Left renal cortex interstitium (tissue), 4 donors: ENCODE results near the gene C13orf42. TPM values are rescaled to one million over a fixed set of nuclear protein-coding genes. Genes with fewer than 3 reads are reported as not detected.
"Not testable (repeated sequence)": the region's sequence is repeated elsewhere in the genome, so short reads cannot be mapped to it uniquely, and the experiment has no call there.

Experiments used
- DNase-seq, 4 donors: peaks; one replicate each; pipeline ENCODE4 v3.0.0-alpha.2; 2013; ENCODE audit warnings: low read depth in 4 of 4, low spot score in 2 of 4, missing footprints in 1 of 4
- polyA plus RNA-seq, 4 donors: library from polyadenylated mRNA; unstranded; fragments of 120-200 nt; gene quantifications; one replicate each; pipeline ENCODE4 v1.2.1, GENCODE V29; 2013; ENCODE audit not compliant: insufficient read length in 4 of 4

Gene C13orf42
- polyA plus RNA-seq, 4 donors, result 0.13 to 0.70 (median 0.47) TPM

DNA sequence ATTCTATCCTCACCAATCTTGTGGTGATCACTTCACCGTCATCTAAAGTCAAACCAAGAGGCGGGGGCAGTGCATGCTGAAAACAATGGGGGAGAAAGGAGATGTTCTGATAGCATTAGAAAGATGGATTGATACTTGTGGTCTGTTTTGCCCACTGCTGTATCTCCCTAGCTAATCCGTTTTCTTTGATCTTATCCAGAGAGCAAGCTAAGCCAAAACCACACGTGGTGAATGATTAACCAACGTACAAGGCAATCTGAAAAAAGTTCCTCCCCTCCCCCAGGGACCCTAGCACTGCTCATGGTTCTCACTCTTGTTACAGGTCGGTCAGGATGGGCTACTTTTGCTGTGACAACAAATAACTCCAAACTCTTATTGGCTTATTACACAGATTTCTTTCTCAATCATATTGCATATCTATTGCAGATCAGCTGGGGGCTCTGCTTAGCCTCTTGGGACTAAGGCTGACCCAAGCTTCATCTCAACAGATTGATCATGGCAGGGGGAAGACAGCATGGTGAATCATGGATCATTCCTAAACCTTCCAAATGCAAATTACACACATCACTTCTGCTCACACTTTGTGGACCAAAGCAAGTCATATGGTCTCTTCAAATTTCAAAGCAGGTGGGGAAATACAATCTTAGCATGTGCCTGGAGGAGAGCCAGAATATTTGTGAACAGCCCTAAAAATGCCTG is 11.9 kb upstream of the C13orf42 start:
- peak in 2 of 4 donors; percentile 16 to 33 for DNase-seq

DNA sequence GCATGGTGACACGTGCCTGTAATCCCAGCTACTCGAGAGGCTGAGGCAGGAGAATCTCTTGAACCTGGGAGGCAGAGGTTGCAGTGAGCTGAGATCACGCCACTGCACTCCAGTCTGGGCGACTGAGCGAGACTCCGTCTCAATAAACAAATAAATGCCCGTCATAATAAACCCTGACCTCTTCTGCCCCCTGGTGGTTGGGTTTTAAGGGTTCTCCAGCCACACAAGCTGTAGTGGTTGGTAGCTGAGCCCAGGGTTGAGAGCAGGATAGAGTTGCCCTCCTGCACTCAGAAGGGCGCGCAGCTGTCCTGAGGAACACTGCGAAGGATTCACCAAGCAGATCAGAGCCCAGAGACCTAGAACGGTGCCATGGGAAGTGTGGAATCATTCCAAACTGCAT is 9.8 kb upstream of the C13orf42 start:
- not testable (repeated sequence) for DNase-seq

DNA sequence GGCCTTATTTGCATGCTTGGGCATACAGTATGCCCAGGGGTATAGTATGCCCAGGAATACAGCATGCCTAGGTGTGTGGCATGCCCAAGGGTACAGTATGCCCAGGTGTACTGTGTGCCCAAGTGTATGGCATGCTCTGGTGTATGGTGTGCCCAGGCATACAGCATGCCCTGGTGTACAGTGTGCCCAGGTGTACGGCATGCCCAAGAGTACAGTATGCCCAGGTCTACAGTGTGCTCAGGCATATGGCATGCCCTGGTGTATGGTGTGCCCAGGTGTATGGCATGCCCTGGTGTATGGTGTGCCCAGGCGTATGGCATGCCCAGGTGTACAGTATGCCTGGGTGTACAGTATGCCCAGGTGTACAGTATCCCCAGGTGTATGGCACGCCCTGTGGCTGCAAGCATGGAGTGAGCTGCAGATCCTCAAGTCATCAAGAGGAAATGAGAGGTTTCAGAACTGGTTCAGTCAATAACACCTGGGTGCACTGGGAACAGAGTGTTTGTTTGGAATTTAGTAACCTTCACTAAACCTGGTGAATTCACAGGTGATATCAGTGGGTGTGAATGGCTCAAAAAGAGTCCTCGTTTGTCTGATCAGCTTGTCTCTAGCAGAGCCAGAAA is 7.8 kb upstream of the C13orf42 start:
- no peak for DNase-seq

DNA sequence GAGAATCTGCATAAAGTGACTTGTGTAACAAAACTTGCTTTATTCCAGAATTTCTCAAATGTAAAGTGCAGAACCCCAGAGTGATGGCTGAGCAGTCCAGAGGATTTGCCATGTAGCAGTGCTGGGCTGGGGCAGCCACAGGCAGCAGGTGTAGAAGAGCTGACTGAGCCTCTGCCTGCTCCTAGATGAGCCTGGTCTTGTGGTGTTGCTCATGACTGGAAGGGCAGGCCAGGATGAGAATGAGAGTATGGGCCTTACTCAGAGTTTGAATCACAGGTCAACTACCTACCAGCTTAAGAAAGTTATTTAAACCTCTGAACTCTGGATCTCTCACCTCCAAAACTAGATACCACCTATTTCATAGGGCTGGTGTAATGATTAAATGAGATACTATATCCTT is 2.9 kb upstream of the C13orf42 start:
- no peak for DNase-seq

DNA sequence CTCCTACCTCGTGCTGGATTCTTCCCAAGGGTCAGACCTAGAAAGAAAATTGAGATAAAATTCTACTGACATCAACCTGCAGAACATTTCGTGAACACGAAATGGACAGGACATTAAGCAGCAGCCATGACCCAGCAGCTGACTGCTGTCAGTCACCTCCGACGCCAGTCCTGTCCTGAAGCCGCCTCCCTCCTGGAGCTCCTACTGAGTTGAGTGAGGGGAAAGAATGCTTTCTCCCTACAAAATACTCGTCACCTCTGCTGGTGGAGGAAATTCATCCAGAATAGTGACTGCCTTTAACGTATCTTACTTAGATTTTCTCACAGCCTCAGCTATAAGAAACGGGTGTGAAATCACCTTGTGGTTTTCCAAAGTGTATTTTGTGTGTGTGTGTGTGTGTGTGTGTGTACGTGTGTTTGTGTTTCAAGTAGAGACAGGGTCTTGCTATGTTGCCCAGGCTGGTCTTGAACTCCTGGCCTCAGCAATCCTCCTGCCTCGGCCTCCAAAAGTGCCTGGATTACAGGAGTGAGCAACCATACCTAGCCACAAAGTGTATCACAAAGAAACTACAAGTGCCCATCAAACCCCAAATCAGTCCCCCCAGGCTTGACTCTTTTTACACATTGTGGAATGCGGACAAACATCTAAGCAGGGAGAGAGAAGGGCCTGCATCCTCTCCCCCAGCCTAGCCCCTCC is 2.3 kb upstream of the C13orf42 start:
- DNase-seq, result no peak

DNA sequence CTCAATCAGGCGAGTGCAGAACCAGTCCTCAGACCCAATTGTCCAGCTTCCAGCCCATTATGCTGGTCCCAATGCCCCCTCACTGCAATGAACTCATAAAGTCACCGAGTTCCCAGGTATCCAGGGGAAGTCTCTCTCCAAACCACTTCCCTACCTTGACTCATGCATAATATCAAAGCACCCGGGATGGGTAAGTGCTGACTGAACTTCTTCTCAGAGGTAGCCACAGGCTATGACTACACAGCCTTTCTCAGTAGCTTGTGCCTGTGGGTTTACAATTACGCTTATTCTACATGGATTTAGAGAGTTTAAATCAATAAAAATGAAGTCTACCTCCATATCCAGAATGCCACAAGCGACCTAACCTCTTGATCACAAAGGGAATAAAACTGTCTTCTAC is 1.7 kb upstream of the C13orf42 start:
- DNase-seq, result no peak

DNA sequence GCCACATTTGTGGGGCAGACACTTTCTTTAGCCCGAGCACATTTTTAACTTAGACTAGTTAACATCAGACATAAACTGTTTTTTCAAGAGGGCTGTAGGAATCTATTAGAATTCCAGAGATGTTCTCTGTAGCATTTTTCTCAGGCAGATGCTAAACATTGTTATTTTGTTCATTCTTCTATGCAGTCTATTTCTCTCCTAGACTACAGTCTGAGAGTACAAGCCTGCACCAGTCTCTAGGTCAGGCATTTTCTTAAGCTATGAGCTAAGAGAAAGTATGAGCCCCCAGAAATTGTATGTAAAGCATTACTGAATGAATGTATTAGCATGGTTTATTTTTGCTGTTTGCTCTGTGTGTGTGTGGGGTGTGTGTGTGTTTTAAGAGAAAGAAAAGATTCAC is 923 bp upstream of the C13orf42 start:
- DNase-seq, result no peak

DNA sequence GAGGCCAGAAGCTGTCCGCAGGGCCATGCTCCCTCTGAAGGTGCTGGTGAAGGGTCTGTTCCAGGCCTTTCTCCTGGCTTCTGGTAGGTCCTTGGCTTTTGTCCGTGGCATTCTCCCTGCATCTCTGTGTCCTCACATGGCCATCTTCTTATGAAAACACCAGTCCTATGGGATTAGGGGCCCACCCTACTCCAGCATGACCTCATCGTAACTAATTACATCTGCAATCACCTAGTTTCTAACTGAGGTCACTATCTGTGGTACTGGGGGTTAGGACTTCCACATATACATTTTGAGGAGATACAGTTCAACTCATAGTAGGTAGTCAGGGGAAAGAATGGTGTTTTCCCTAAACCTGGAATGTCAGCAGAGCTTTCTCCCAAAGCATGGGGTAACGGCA is 3.1 kb downstream of the C13orf42 start:
- DNase-seq, result no peak

DNA sequence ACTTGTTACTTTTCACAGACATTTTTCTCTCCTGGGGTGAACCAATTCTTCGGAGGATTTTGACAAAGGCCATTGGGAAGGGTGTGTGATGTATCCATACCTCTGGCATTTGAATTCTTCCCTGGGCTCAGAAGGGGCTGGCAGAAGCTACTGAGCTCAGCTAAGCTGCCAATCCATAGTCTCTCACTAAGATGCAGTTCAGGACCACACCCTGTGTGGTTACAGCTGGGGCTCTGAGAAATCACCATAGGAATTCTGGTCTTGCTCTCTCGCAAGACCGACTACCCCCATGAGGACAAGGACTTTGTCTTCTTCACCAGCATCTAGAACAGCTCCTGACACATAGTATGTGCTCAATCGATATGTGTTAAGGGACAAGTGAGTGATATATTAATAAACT is 6.0 kb downstream of the C13orf42 start:
- DNase-seq, result no peak

DNA sequence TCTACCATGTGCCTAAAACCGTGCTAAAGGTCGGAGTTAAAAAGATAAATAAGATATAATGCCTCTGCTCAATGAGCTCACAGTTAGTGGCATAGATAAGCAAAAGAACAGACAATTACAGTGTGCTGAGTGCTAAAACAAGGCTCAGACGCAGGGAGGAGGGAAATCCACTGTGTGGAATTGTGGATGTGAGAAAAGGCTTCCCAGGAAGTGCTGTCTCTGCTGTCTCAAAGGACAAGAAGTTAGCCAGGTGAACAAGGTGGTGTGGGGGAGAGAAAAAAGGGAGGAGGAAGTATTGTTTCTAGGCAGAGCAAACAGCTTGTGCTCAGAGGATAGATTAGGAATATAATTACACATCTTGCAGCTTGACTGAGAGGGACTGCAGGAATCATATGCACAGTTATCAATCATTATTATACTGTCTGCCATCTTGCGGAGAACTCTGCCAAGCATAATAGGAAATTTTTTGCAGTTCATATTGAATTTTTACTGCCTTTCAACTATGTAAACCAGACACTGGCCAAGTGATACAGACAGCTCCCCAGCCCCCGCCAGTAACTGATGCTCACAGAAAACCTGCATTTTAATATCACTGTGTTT is 9.3 kb downstream of the C13orf42 start:
- no peak for DNase-seq

DNA sequence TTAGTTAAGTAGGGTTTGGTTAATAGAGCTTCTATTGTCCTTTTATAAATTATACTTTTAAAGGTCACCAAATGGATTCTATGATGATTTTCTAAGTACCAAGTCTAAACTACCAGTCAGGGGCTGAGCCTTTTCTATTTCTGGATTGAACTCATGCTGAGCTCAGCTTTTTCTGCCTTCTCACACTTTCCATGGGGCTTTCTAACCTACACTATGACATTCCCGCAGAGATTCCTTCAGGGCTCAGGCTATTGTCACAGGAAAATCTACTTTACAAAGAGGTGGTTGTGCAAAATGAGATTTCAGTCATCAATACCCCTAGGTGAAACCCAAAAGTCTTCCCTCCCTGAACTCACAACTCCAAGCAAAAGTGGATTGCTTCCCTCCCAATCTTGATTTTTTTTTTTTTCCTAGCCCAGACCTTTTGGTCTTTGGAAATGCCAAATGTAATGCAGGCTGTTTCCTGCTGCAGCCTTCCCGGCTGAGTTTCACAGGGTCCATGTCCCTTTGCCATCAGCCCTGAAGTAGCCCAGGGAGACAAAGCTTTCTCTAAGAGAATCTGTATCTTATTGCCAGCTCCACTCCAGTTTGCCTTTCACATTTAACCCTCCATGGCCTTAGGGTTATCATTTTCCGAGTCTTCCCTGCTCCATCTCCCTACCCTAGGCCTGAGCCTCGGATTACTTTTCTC is 13.6 kb downstream of the C13orf42 start:
- no peak for DNase-seq

DNA sequence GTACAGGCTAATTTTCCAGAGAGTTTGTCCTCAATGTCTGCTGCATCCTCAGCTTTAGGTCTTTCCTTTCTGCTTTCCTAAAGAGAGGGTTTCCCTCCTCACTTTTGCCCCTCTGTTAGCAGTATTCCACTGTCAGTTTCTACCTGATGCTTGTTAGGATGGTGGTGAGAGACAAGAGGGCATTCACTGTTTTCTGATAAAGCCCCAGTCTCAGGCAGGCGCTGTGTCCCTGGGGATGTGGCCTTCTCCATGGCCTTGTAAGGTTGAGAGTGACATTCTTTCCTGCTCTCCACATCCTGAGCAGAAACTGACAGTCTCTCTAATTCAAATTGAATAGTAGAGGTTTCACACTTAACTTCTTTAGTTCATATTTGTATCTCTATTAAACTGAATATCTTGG is 14.9 kb downstream of the C13orf42 start:
- DNase-seq, result no peak

DNA sequence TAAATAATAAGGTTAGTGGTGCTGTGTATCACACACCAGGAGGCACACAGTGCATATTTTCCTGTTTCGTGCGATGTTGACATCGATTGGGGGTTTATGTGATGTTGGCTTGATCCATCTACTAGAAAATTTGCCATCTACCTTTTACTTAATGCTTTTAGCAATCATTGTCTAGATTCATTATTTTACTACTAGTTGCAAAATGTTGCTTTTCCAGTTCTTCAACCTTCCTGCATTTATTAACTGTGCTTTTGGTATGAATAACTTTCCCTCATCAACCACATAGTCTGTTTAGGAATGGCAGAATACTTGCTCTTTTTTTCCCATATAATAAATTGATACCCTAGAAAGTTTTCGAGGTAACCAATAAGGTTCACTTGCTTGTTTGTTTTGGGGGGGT is 17.5 kb downstream of the C13orf42 start:
- DNase-seq, result peak in 2 of 4 donors; percentile 19 to 41

DNA sequence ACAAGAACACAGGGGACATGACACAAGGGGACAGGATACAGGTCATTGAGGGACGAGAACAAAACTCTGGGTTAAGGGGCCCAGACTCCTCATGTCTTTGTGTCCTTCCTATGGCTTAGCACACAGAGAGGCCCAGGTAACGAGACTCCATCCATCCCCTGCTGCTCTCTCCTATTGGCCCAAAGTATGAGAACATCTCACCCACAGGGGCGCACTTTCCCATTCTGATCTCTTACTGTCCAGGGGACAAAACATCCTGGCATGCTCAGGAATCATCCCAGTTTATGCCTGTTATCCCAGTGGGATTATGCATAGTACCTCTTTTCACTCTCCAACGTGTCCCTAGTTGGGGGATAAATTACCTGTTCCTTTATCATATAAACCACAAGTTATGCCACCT is 19.2 kb downstream of the C13orf42 start:
- no peak for DNase-seq

DNA sequence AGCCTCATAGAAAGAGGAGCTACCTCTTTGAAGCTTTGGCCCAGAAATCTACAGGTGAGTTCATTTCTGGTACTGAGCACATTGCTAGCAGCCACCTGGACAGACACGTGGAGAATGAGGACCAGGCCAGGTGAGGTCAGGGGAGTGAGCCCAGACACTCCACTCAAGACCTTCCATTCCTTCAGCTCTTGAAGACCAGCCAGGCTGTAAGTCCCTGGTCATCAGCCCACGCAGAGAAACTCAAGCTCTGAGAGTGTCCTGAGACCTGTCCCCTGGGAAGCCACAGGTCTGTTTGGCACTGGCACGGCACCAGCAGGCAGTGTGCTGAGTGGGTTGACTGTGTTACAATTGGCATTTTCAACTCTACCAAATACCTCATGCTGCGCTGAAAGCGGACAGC is 27.4 kb downstream of the C13orf42 start:
- no peak for DNase-seq

DNA sequence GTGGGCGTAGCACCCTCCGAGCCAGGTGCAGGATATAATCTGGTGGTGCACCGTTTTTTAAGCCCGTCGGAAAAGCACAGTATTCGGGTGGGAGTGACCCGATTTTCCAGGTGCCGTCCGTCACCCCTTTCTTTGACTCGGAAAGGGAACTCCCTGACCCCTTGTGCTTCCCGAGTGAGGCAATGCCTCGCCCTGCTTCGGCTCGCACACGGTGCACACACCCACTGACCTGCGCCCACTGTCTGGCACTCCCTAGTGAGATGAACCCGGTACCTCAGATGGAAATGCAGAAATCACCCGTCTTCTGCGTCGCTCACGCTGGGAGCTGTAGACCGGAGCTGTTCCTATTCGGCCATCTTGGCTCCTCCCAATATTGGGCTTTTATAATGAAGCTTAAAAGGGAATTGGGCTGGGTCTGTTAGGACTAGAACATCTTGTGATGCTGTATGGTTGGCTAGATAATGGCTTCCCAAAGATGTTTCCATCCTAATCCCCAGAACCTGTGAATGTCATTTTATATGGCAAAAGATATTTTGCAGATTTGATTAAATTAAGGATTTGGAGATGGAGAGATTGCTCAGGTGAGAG is 30.5 kb downstream of the C13orf42 start:
- not testable (repeated sequence) for DNase-seq

DNA sequence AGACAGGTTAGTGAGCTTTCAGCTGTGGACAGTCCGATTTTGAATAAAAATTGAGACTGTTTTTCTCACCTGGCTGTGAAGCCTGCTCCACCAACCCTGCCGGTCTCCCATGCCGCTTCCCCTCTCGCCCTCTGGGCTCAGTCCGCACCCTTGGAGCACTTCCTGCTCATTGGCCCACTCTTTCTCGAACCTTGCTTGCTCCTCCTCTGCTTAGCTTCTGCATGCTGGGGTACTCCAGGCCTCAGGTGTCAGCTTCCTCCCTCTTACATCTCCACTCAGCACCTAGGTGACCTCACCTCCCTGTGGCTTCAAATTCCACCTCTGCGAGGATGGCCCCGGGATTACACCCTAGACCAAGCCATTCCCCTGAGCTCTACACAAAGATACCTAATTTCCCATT is 39.6 kb downstream of the C13orf42 start:
- no peak for DNase-seq

DNA sequence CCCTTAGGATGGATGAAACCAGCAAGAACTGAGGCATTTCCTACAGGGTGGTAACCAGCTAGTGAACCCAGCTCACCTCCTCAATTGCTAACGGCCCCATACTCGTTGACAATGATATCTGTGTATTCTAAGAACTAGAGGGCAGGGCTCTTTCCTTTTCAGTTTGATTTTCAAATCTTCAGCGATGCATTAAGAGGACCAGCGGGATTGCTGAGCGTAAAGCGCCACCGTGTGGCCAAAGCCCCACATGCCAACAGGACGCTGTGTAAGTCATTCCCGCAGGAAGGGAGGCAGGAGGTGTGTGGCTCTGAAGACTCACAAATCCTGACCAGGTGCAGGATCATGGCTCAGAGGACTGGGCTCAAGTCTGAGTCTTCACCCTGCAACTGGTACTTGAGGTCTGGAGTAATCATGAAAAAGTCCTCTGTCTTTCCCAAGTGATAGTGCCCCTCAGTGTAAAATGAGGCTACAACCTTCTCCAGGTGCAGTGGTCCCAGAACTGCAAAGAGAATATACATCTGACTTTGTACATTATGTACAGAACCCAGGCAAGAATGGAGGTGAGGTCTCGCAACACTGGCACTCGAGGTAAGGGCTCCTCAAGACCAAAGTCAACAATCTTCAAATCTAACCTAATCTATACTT is 40.9 kb downstream of the C13orf42 start:
- DNase-seq, result peak; percentile 55 to 71 (median 62)

DNA sequence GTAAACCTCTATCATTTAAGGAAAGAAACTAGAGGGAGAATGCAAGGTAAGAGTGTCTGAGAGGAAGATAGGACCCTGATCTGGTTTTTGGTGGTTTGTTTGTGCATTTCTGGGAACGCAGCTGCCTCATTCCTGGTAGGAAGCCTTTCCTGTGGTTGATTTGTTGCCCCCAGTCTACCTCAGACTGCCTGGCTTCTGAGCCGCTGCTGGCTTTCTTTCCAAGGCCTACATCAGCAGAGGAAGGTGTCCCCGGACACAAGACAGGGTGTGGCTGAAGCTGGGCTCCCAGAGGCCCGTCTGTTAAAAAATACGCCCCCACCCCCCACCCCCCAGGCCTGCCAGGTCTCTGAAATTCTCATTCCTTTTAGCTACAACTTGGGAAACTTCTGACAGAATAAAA is 42.6 kb downstream of the C13orf42 start:
- no peak for DNase-seq

DNA sequence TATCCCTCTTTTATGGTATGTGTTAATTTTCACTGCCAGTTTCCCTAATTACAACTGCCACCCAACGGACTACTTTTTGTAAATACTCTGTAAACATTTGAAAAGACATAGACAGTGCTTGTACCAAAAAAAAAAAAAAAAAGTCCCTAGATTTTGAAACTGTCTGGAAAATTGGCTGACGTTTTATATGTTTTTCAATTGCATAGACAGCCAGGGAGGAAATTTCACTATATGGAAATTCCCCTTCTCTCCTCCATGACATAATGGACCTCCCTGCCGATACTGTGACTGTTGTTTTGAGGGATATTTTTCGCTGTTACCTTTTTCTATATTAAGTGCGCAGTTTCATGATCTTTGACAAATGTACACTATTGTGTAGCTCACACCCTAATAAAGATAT is 43.4 kb downstream of the C13orf42 start:
- DNase-seq, result no peak
